ENCODE data around the gene ADD2. TPM values are rescaled to one million over a fixed set of nuclear protein-coding genes. Genes with fewer than 3 reads are reported as not detected.

ADD2 gene
- total RNA-seq, 1 experiment from 2014 or later = 124 TPM

DNA sequence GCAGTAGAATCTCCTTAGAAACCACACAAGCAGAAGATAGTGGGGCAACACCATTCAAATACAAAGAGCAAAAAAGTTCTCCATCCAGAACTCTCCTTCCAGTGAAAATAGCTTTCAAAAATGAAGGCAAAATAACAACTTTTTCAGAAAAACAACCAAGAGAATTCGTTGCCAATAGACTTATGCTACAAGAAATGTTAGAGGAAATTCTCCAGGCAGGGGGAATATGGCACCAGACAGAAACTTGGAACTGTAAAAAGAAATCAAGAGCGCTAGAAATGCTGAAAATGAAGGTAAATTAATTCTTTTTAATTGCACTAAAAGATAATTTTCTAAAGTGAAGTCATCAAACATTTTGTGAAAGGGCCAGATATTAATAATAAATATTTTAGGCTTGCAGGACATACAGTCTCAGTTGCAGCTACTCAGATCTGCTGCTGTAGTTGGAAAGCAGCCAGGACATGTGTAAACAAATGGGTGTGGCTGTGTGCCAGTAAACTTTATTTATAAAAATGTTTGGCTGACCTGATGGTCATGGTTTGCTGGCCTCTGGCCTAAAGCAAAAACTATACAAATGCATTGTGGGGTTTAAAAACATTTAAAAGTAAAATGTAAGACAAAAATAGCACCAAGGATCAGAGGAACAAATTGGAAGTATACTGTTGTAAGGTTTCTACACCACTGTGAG lies 140.6 kb downstream of the ADD2 start:
- Mint-ChIP-seq H3K36me3 (ENCODE audit: insufficient read depth in 1 of 3, low read depth in 3 of 3) (peaks cover 0 to under 1% (median 0%) of the 10 kb centered on the region in 3 experiments; a peak in 1 of 7 replicates), H3K4me3 (no peak overlapping the region), H3K27me3 (ENCODE audit: low read depth) (no peaks in the 10 kb centered on the region; the same call in 1 of the 2 replicates), H3K27ac (peak overlapping the region in 2 of 3 experiments; percentile 20 to 94; a peak in 4 of 7 replicates), H3K9me3 (peaks cover under 1 to 6% of the 10 kb centered on the region in 2 experiments; a peak in 3 of 5 replicates), H3K4me1 (peaks cover 19 to 22% of the 10 kb centered on the region in 2 experiments)
- Histone ChIP-seq H4K8ac (replicated peaks; ENCODE audit: insufficient read length, low read depth, low read length) (no peak overlapping the region), H3K23me2 (ENCODE audit: insufficient read length, low read depth, low read length, poor library complexity, severe bottlenecking) (no peaks in the 10 kb centered on the region), H3K14ac (ENCODE audit: insufficient read depth, low read length) (no peak overlapping the region), H2BK15ac (ENCODE audit: low read depth, low read length) (no peak overlapping the region), H3T11ph (ENCODE audit: low read length) (no peak overlapping the region), H2BK12ac (ENCODE audit: insufficient read length, low read depth, low read length) (no peak overlapping the region), H3K4me1 (ENCODE audit: insufficient read depth, low read length) (no peaks in the 10 kb centered on the region; the same call in 1 of the 2 replicates), H4K20me1 (ENCODE audit: control insufficient read depth, insufficient read depth, insufficient read length) (no peaks in the 10 kb centered on the region), H3K9me3 (ENCODE audit: control insufficient read depth, low read depth, low read length) (no peaks in the 10 kb centered on the region), H3K56ac (ENCODE audit: insufficient read length, low read depth, low read length) (no peak overlapping the region), H4K5ac (ENCODE audit: insufficient read length, low read depth, low read length) (no peak overlapping the region), H4K91ac (ENCODE audit: insufficient read length, low read depth, low read length) (no peak overlapping the region), H3K27me3 (ENCODE audit: insufficient read depth, low read length) (no peaks in the 10 kb centered on the region), H3K27ac (ENCODE audit: insufficient read length, low read depth, low read length) (no peak overlapping the region), H3K79me1 (ENCODE audit: insufficient read depth, low read depth, low read length, poor library complexity, severe bottlenecking) (no peaks in the 10 kb centered on the region), H2BK5ac (ENCODE audit: insufficient read length, low read length) (no peak overlapping the region), H2BK120ac (ENCODE audit: low read depth, low read length, poor library complexity, severe bottlenecking) (no peak overlapping the region), H3K4me2 (ENCODE audit: insufficient read depth, insufficient read length, low read length) (no peak overlapping the region), H3K79me2 (ENCODE audit: insufficient read depth, low read length) (no peaks in the 10 kb centered on the region), H2BK20ac (ENCODE audit: low read depth, low read length, poor library complexity, severe bottlenecking) (no peak overlapping the region), H3K18ac (ENCODE audit: insufficient read length, low read depth, low read length) (no peak overlapping the region), H3K23ac (ENCODE audit: insufficient read length, low read depth, low read length) (no peak overlapping the region), H2AFZ (ENCODE audit: low read length) (no peak overlapping the region), H3K9ac (ENCODE audit: extremely low read depth, insufficient read length, low read length) (no peak overlapping the region), H2AK5ac (ENCODE audit: insufficient read length, low read length) (no peak overlapping the region), H3K4ac (ENCODE audit: low read depth, low read length) (no peak overlapping the region)
- DNase-seq = no peak
- TF ChIP-seq, protein P1, sequence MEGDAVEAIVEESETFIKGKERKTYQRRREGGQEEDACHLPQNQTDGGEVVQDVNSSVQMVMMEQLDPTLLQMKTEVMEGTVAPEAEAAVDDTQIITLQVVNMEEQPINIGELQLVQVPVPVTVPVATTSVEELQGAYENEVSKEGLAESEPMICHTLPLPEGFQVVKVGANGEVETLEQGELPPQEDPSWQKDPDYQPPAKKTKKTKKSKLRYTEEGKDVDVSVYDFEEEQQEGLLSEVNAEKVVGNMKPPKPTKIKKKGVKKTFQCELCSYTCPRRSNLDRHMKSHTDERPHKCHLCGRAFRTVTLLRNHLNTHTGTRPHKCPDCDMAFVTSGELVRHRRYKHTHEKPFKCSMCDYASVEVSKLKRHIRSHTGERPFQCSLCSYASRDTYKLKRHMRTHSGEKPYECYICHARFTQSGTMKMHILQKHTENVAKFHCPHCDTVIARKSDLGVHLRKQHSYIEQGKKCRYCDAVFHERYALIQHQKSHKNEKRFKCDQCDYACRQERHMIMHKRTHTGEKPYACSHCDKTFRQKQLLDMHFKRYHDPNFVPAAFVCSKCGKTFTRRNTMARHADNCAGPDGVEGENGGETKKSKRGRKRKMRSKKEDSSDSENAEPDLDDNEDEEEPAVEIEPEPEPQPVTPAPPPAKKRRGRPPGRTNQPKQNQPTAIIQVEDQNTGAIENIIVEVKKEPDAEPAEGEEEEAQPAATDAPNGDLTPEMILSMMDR (conservative IDR thresholded peaks at IDR 0.05) = no peak
- WGBS (ENCODE audit: extremely low coverage, insufficient read length, low lambda C conversion rate) = no CpG with 5 or more reads among the region's 2 CpGs

All from H9 (cell line).